GM18867 (cell line): ENCODE results near the gene GRIN2B.

Source experiments
- ATAC-seq: cut with Tn5 transposase; IDR thresholded peaks from one replicate; pipeline ENCODE4 v1.9.1; 2021; ENCODE audit warnings: mild to moderate bottlenecking, moderate library complexity; ENCODE audit not compliant: unreplicated experiment

The GRIN2B gene

GRCh38 chr12:13981296-13981962, at the start of gene GRIN2B:
GRIN2B (minus strand) TSS chr12:13981602; CDS start chr12:13866208, 115,394 bp downstream.
- no peak for ATAC-seq

GRCh38 chr12:14026537-14026936, 45.1 kb upstream of the GRIN2B start:
- no peak for ATAC-seq

- ATAC-seq: no peak
These were observed 43.2 kb upstream of the GRIN2B start for GRCh38 chr12:14024591-14024990.

GRCh38 chr12:14018080-14018479, 36.7 kb upstream of the GRIN2B start:
- no peak for ATAC-seq

- no peak for ATAC-seq
These were observed 29.6 kb upstream of the GRIN2B start for GRCh38 chr12:14010989-14011388.

GRCh38 chr12:14007639-14008038, 26.2 kb upstream of the GRIN2B start:
- no peak for ATAC-seq

GRCh38 chr12:13992585-13992984, 11.2 kb upstream of the GRIN2B start:
- ATAC-seq: no peak

GRCh38 chr12:13992106-13992505, 10.7 kb upstream of the GRIN2B start:
- no peak for ATAC-seq

GRCh38 chr12:13986031-13986430, 4.6 kb upstream of the GRIN2B start:
- ATAC-seq: no peak

- ATAC-seq: no peak
These were observed 588 bp upstream of the GRIN2B start for GRCh38 chr12:13981990-13982389.

- ATAC-seq: no peak
These were observed 685 bp downstream of the GRIN2B start for GRCh38 chr12:13980538-13981295.

GRCh38 chr12:13979772-13980378, 1.5 kb downstream of the GRIN2B start:
- ATAC-seq: no peak

- ATAC-seq: no peak
These were observed 2.5 kb downstream of the GRIN2B start for GRCh38 chr12:13978876-13979275.

- no peak for ATAC-seq
These were observed 4.5 kb downstream of the GRIN2B start for GRCh38 chr12:13976880-13977279.

GRCh38 chr12:13976028-13976584, 5.3 kb downstream of the GRIN2B start:
- no peak for ATAC-seq

- ATAC-seq: no peak
These were observed 7.4 kb downstream of the GRIN2B start for GRCh38 chr12:13973996-13974395.

- ATAC-seq: no peak
These were observed 10.6 kb downstream of the GRIN2B start for GRCh38 chr12:13970803-13971202.

GRCh38 chr12:13968281-13968680, 13.1 kb downstream of the GRIN2B start:
- ATAC-seq: no peak

- no peak for ATAC-seq
These were observed 16.7 kb downstream of the GRIN2B start for GRCh38 chr12:13964666-13965065.

GRCh38 chr12:13962699-13963098, 18.7 kb downstream of the GRIN2B start:
- ATAC-seq: peak; percentile 54

- ATAC-seq: no peak
These were observed 19.4 kb downstream of the GRIN2B start for GRCh38 chr12:13961971-13962370.
